ENCODE results near the gene ARL1. TPM values are rescaled to one million over a fixed set of nuclear protein-coding genes. Genes with fewer than 3 reads are reported as not detected.
A peak's percentile ranks its signal among the peaks of the same experiment; 100 is the strongest.

Gene ARL1
- total and polyA plus RNA-seq, 9 of the 15 experiments (the other 6 are each of a cell fraction or from before 2014, with no cell fraction given): 53.0 to 127 (median 68.6) TPM

DNA sequence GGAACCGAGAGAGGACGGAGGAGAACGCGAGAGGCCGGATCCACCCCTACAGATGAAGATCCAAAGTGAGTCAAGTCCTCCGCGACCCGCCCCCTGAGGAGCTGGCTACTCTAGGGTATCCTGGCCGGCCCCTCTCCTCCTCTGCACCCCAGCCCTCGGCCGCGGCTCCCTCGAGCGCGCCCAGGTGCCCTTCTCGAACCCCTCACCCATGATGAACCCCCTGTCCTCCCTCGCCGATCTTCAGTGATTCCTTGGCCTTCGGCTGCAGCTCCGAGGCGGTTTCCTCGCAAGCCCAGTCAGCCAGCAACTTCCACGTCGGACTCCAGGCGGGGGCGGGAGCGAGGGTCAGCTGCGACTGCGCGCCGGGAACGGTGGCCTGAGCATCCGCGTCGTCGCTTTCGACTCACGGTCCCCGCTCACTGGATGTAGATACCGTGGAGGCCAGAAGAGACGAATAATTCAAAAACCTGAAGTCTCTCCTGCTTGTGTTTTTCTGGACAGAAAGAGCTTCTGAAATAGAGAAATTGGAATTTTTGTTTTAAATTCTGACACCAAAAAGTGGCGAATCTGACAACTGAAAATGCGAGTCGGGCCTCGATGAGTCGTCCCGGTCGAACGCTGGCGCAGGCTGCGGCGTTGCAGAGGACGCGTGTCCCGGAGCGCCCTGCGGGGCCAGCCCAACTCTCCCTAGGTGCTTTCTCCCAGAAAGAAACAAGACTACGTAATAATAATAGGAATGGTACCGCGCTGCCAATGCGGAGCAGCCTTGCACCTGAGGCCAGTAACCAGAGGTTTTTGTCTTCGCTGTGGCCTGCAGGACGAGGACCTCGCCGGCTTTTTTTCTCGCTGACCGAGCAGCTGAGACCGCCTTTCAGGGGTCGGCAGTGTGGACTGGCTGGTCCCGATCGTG, at the start of gene ARL1 (continued):
- TF ChIP-seq POLR2G (IDR thresholded peaks at IDR 0.05; ENCODE audit: low read depth, low read length) (peak; percentile 95), CREB1 (IDR thresholded peaks at IDR 0.05) (peak; percentile 95), CREB1 (CRISPR knock-in tag; IDR thresholded peaks at IDR 0.05) (peak; percentile 81; the same call in 1 of the 2 replicates), ZNF699 (CRISPR knock-in tag; IDR thresholded peaks at IDR 0.05; ENCODE audit: insufficient replicate concordance) (no peak), ZBTB8A (IDR thresholded peaks at IDR 0.05; ENCODE audit: partially characterized antibody) (no peak), SMARCE1 (IDR thresholded peaks at IDR 0.05) (no peak), ZFX (CRISPR knock-in tag; IDR thresholded peaks at IDR 0.05) (peak; percentile 90), TGIF2 (CRISPR knock-in tag; IDR thresholded peaks at IDR 0.05) (no peak), RNF2 (IDR thresholded peaks at IDR 0.05) (no peak), ZKSCAN1 (IDR thresholded peaks at IDR 0.05; ENCODE audit: low read depth, low read length) (no peak), ZKSCAN8 (CRISPR knock-in tag; IDR thresholded peaks at IDR 0.05) (no peak), FOS (IDR thresholded peaks at IDR 0.05; ENCODE audit: extremely low read depth, insufficient read length) (no peak), RBM17 (IDR thresholded peaks at IDR 0.05; ENCODE audit: borderline replicate concordance, low read depth, low read length) (no peak), FOXA3 (CRISPR knock-in tag; conservative IDR thresholded peaks at IDR 0.05 in 1 of 2, IDR thresholded peaks at IDR 0.05 in 1 of 2) (no peak), PTTG1 (tag; IDR thresholded peaks at IDR 0.05; ENCODE audit: low read depth) (no peak), FOXK2 (conservative IDR thresholded peaks at IDR 0.05 in 1 of 2, IDR thresholded peaks at IDR 0.05 in 1 of 2; ENCODE audit: low read depth in 2 of 2) (peak; percentile 17 to 31; a peak in 2 of 4 replicates), HNRNPLL (IDR thresholded peaks at IDR 0.05; ENCODE audit: low read depth, low read length, poor library complexity, severe bottlenecking) (peak; percentile 76), MTA1 (IDR thresholded peaks at IDR 0.05; ENCODE audit: borderline replicate concordance) (peak; percentile 95), NR2C2 (CRISPR knock-in tag; IDR thresholded peaks at IDR 0.05) (0 out of 2 replicates have a peak, but pooled peaks have one; percentile 25), NR2C2 (tag; IDR thresholded peaks at IDR 0.05) (peak; percentile 91), NELFE (IDR thresholded peaks at IDR 0.05; ENCODE audit: insufficient read depth, insufficient read length) (no peak), RCOR1 (IDR thresholded peaks at IDR 0.05; ENCODE audit: borderline replicate concordance in 1 of 2, low read depth in 2 of 2, low read length in 2 of 2) (0 out of 4 replicates have a peak, but pooled peaks of 1 of the 2 experiments have one; percentile 17), ZNF695 (CRISPR knock-in tag; IDR thresholded peaks at IDR 0.05) (no peak), TEAD1 (CRISPR knock-in tag; IDR thresholded peaks at IDR 0.05) (peak in 1 of 2 experiments; percentile 49; a peak in 2 of 4 replicates), MLX (CRISPR knock-in tag; conservative IDR thresholded peaks at IDR 0.05) (0 out of 4 replicates have a peak, but pooled peaks of 1 of the 2 experiments have one; percentile 23), ATF7 (IDR thresholded peaks at IDR 0.05) (peak; percentile 77; the same call in 1 of the 2 replicates), HEY1 (CRISPR knock-in tag; IDR thresholded peaks at IDR 0.05; ENCODE audit: borderline replicate concordance) (no peak), TARDBP (IDR thresholded peaks at IDR 0.05) (no peak; the same call in 1 of the 2 replicates), NEUROD1 (IDR thresholded peaks at IDR 0.05; ENCODE audit: borderline replicate concordance, low read depth, low read length, partially characterized antibody) (peak; percentile 10), E2F3 (CRISPR knock-in tag; IDR thresholded peaks at IDR 0.05) (no peak)

All from K562 (cell line).